A549 (cell line): ENCODE measurements around the gene MARK2. TPM values are rescaled to one million over a fixed set of nuclear protein-coding genes. Genes with fewer than 3 reads are reported as not detected.

ENCODE experiments used
- polyA plus RNA-seq, 4 experiments: library from polyadenylated mRNA; depleted of rRNA in 3 of 4; stranded (reverse); fragments of >200 nt; fragmentation: RNase III in 1 of 4; extraction: RNeasy Plus Mini Kit Qiagen cat#74134 plus additional on column Dnase treatment in 1 of 4; gene quantifications; 2 replicates in 3 of 4; 3 replicates in 1 of 4; pipeline ENCODE4 v1.2.3, GENCODE V29; 2011 to 2017
- small RNA-seq, 6 experiments: library from RNA; depleted of rRNA; stranded (forward); fragments of <200 nt; gene quantifications; one replicate each; pipeline ENCODE3, GENCODE V24; 2012

MARK2 gene
- polyA plus RNA-seq, 2 of the 4 experiments (the other 2 are of a cell fraction), result 20.2 to 28.4 TPM

Small RNAs within 50 kb of the gene (small RNA-seq; reads per million reads assigned to genes)
- gene AP006289.1 (0 reads per million in 6 experiments), gene RN7SL596P (0 reads per million in 6 experiments), gene RNU6-1306P (0 reads per million in 6 experiments)

Other genes with a start within 250 kb of the MARK2 start
- 65.2 and 71.1 TPM in 2 replicates for gene PLAAT3, start 224.7 kb upstream of the MARK2 start, polyA plus RNA-seq (2011; rRNA removed)
- gene PLAAT3, start 224.7 kb upstream of the MARK2 start, polyA plus RNA-seq (2017; fragmentation: RNase III; extraction: RNeasy Plus Mini Kit Qiagen cat#74134 plus additional on column Dnase treatment), result 39.5 to 40.7 TPM (median 40.1 TPM) in 3 replicates
- 45.4 and 50.8 TPM in 2 replicates for gene ATL3, start 167.7 kb upstream of the MARK2 start, polyA plus RNA-seq (2011; rRNA removed)
- gene ATL3, start 167.7 kb upstream of the MARK2 start, polyA plus RNA-seq (2017; fragmentation: RNase III; extraction: RNeasy Plus Mini Kit Qiagen cat#74134 plus additional on column Dnase treatment), result 26.0 to 26.9 TPM (median 26.3 TPM) in 3 replicates
- gene RTN3, start 157.6 kb upstream of the MARK2 start, polyA plus RNA-seq (2011; rRNA removed), result 167 and 196 TPM in 2 replicates
- 101 to 108 TPM (median 108 TPM) in 3 replicates for gene RTN3, start 157.6 kb upstream of the MARK2 start, polyA plus RNA-seq (2017; fragmentation: RNase III; extraction: RNeasy Plus Mini Kit Qiagen cat#74134 plus additional on column Dnase treatment)
- 2.4 and 3.0 TPM in 2 replicates for gene ZFTA, start 70.3 kb upstream of the MARK2 start, polyA plus RNA-seq (2011; rRNA removed)
- gene ZFTA, start 70.3 kb upstream of the MARK2 start, polyA plus RNA-seq (2017; fragmentation: RNase III; extraction: RNeasy Plus Mini Kit Qiagen cat#74134 plus additional on column Dnase treatment), result 5.6 to 6.6 TPM (median 6.5 TPM) in 3 replicates
- gene SPINDOC, start 25.7 kb upstream of the MARK2 start, polyA plus RNA-seq (2011; rRNA removed), result 15.6 and 17.6 TPM in 2 replicates
- 30.4 to 34.8 TPM (median 32.1 TPM) in 3 replicates for gene SPINDOC, start 25.7 kb upstream of the MARK2 start, polyA plus RNA-seq (2017; fragmentation: RNase III; extraction: RNeasy Plus Mini Kit Qiagen cat#74134 plus additional on column Dnase treatment)
- gene RCOR2, start 78.1 kb downstream of the MARK2 start, polyA plus RNA-seq (2011; rRNA removed), result 1.8 and 2.5 TPM in 2 replicates
- gene RCOR2, start 78.1 kb downstream of the MARK2 start, polyA plus RNA-seq (2017; fragmentation: RNase III; extraction: RNeasy Plus Mini Kit Qiagen cat#74134 plus additional on column Dnase treatment), result 0.46 to 0.82 TPM (median 0.58 TPM) in 3 replicates
- gene NAA40, start 99.9 kb downstream of the MARK2 start, polyA plus RNA-seq (2011; rRNA removed), result 21.9 and 23.7 TPM in 2 replicates
- gene NAA40, start 99.9 kb downstream of the MARK2 start, polyA plus RNA-seq (2017; fragmentation: RNase III; extraction: RNeasy Plus Mini Kit Qiagen cat#74134 plus additional on column Dnase treatment), result 29.8 to 32.0 TPM (median 30.2 TPM) in 3 replicates
- 312 and 358 TPM in 2 replicates for gene COX8A, start 135.5 kb downstream of the MARK2 start, polyA plus RNA-seq (2011; rRNA removed)
- gene COX8A, start 135.5 kb downstream of the MARK2 start, polyA plus RNA-seq (2017; fragmentation: RNase III; extraction: RNeasy Plus Mini Kit Qiagen cat#74134 plus additional on column Dnase treatment), result 750 to 794 TPM (median 759 TPM) in 3 replicates
- gene OTUB1, start 147.3 kb downstream of the MARK2 start, polyA plus RNA-seq (2011; rRNA removed), result 109 and 113 TPM in 2 replicates
- 94.0 to 97.4 TPM (median 95.8 TPM) in 3 replicates for gene OTUB1, start 147.3 kb downstream of the MARK2 start, polyA plus RNA-seq (2017; fragmentation: RNase III; extraction: RNeasy Plus Mini Kit Qiagen cat#74134 plus additional on column Dnase treatment)
- 0.28 and 0.31 TPM in 2 replicates for gene FLRT1, start 196.8 kb downstream of the MARK2 start, polyA plus RNA-seq (2011; rRNA removed)
- gene FLRT1, start 196.8 kb downstream of the MARK2 start, polyA plus RNA-seq (2017; fragmentation: RNase III; extraction: RNeasy Plus Mini Kit Qiagen cat#74134 plus additional on column Dnase treatment), result 0.07 to 0.13 TPM (median 0.10 TPM) in 3 replicates